Astrocyte (in vitro differentiated cells and primary cell): Measurements from ENCODE around the gene RUNX1. TPM values are rescaled to one million over a fixed set of nuclear protein-coding genes. Genes with fewer than 3 reads are reported as not detected.
A peak's percentile ranks its signal among the peaks of the same experiment; 100 is the strongest.

Experiments
- DNase-seq: peaks from one replicate; pipeline ENCODE4 v3.0.0-alpha.2; 2010; ENCODE audit warnings: low read depth
- FAIRE-seq: peaks from 2 replicates; lab custom pipeline; 2011; peaks lifted over from hg19 to GRCh38; lab: Jason Lieb, UNC
- H2AFZ ChIP-seq: 2 replicates; pipeline ENCODE4 v1.6.0; 2012; ENCODE audit warnings: low read depth, low read length, inconsistent platforms
- H3K27ac ChIP-seq: 2 replicates; pipeline ENCODE4 v1.5.1; 2011; ENCODE audit warnings: low read depth, low read length, inconsistent platforms
- H3K27me3 ChIP-seq: 2 replicates; pipeline ENCODE4 v1.6.0; 2011; ENCODE audit warnings: low read length, inconsistent platforms; ENCODE audit not compliant: insufficient read depth
- H3K36me3 ChIP-seq: 2 replicates; pipeline ENCODE4 v1.5.1; 2011; ENCODE audit warnings: low read length, inconsistent platforms; ENCODE audit not compliant: insufficient read depth
- H3K4me1 ChIP-seq: 2 replicates; pipeline ENCODE4 v1.5.1; 2011; ENCODE audit warnings: low read length, inconsistent platforms; ENCODE audit not compliant: insufficient read depth
- H3K4me2 ChIP-seq: 2 replicates; pipeline ENCODE4 v1.6.0; 2012; ENCODE audit warnings: low read length, inconsistent platforms
- H3K4me3 ChIP-seq: 2 replicates; pipeline ENCODE4 v1.5.1; 2011; ENCODE audit warnings: low read depth, mild to moderate bottlenecking, low read length, inconsistent platforms; ENCODE audit not compliant: insufficient read depth
- H3K79me2 ChIP-seq: 2 replicates; pipeline ENCODE4 v1.6.0; 2012; ENCODE audit warnings: mild to moderate bottlenecking, low read length, inconsistent platforms; ENCODE audit not compliant: insufficient read depth
- H3K9ac ChIP-seq: 2 replicates; pipeline ENCODE4 v1.6.0; 2012; ENCODE audit warnings: mild to moderate bottlenecking, low read length, inconsistent platforms
- H3K9me3 ChIP-seq: 2 replicates; pipeline ENCODE4 v1.5.1; 2012; ENCODE audit warnings: low read depth, mild to moderate bottlenecking, low read length, inconsistent platforms; ENCODE audit not compliant: insufficient read depth
- H4K20me1 ChIP-seq: 2 replicates; pipeline ENCODE4 v1.6.0; 2012; ENCODE audit warnings: low read length, inconsistent platforms; ENCODE audit not compliant: insufficient read depth
- H3K27ac Mint-ChIP-seq: one replicate; pipeline ENCODE4 v1.8.0; 2021; ENCODE audit warnings: mild to moderate bottlenecking, mixed read lengths; ENCODE audit not compliant: unreplicated experiment
- H3K27me3 Mint-ChIP-seq: one replicate; pipeline ENCODE4 v1.8.0; 2021; ENCODE audit warnings: low read depth, mixed read lengths; ENCODE audit not compliant: unreplicated experiment
- H3K36me3 Mint-ChIP-seq: one replicate; pipeline ENCODE4 v1.8.0; 2021; ENCODE audit warnings: low read depth, mixed read lengths; ENCODE audit not compliant: unreplicated experiment
- H3K4me1 Mint-ChIP-seq: one replicate; pipeline ENCODE4 v1.8.0; 2021; ENCODE audit warnings: low read depth, mixed read lengths; ENCODE audit not compliant: unreplicated experiment
- H3K4me3 Mint-ChIP-seq: one replicate; pipeline ENCODE4 v1.8.0; 2021; ENCODE audit warnings: mild to moderate bottlenecking, moderate library complexity, mixed read lengths; ENCODE audit not compliant: unreplicated experiment
- H3K9me3 Mint-ChIP-seq: one replicate; pipeline ENCODE4 v1.8.0; 2021; ENCODE audit warnings: mild to moderate bottlenecking, mixed read lengths; ENCODE audit not compliant: unreplicated experiment
- EZH2 ChIP-seq: IDR thresholded peaks from 2 replicates; pipeline ENCODE4 v1.6.1; 2012; ENCODE audit warnings: mild to moderate bottlenecking, low read length, inconsistent platforms; ENCODE audit not compliant: insufficient read depth
- total RNA-seq: library from RNA; stranded (reverse); gene quantifications from 2 replicates; pipeline ENCODE4 v1.2.1, GENCODE V29; 2021
- TF ChIP-seq, protein P1 (sequence below): IDR thresholded peaks from 2 replicates; pipeline ENCODE4 v1.5.1; 2011; ENCODE audit warnings: low read depth, mild to moderate bottlenecking, inconsistent platforms, low read length, moderate library complexity; ENCODE audit not compliant: insufficient read depth

RUNX1 gene
- total RNA-seq, 1 donor from 2014 or later = 84.6 TPM

DNA sequence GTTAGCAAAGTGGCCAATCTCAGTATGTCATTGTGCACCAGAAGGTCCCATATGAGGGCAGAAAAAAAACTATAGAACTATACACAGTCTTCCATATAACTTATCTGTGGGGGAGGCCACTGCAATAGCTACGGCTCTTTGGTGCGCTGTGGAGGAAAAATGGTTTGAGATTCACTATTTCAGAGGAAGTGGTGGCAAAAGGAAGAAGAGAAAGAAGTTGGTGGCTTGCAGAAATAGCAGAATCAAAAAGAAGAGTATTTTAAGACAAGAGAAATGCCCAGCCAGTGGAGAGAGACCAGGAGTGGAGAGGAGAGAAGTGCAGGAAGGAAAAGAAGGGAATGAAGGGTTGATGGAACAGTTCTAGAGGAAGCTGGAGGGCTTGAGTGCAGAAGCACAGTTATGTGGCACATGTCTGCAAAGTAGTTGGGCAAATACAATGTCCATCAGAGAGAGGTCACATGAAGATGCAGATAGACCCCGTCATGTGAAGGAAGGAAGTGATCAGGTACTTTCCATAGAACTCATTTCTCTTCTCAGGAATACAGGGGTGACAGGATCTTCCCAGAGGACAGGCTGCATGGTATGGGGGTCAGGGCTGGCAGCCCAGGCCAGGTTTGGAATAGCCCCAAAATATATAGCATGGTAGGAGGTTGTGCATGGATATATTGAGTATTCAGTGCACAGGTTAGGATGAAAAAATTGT lies 64.6 kb downstream of the RUNX1 start:
- no peaks in the 10 kb centered on the region for H3K9me3 ChIP-seq
- H3K4me3 ChIP-seq = no peak overlapping the region
- Mint-ChIP-seq H3K4me3 (no peak overlapping the region), H3K27ac (peak overlapping the region; percentile 95), H3K27me3 (no peaks in the 10 kb centered on the region), H3K36me3 (peaks cover 6% of the 10 kb centered on the region), H3K9me3 (no peaks in the 10 kb centered on the region), H3K4me1 (peaks cover 75% of the 10 kb centered on the region)
- no peak overlapping the region for H2AFZ ChIP-seq
- no peaks in the 10 kb centered on the region for H3K36me3 ChIP-seq
- FAIRE-seq (no peak), DNase-seq (no peak)
- peak overlapping the region; percentile 77 for H3K4me2 ChIP-seq
- no peak for TF ChIP-seq EZH2
- TF ChIP-seq, protein P1, sequence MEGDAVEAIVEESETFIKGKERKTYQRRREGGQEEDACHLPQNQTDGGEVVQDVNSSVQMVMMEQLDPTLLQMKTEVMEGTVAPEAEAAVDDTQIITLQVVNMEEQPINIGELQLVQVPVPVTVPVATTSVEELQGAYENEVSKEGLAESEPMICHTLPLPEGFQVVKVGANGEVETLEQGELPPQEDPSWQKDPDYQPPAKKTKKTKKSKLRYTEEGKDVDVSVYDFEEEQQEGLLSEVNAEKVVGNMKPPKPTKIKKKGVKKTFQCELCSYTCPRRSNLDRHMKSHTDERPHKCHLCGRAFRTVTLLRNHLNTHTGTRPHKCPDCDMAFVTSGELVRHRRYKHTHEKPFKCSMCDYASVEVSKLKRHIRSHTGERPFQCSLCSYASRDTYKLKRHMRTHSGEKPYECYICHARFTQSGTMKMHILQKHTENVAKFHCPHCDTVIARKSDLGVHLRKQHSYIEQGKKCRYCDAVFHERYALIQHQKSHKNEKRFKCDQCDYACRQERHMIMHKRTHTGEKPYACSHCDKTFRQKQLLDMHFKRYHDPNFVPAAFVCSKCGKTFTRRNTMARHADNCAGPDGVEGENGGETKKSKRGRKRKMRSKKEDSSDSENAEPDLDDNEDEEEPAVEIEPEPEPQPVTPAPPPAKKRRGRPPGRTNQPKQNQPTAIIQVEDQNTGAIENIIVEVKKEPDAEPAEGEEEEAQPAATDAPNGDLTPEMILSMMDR = no peak
- H3K27ac ChIP-seq = peak overlapping the region; percentile 91
- no peaks in the 10 kb centered on the region for H3K79me2 ChIP-seq
- H3K4me1 ChIP-seq = peaks cover 47% of the 10 kb centered on the region
- H3K9ac ChIP-seq = no peak overlapping the region
- H3K27me3 ChIP-seq = no peaks in the 10 kb centered on the region
- no peaks in the 10 kb centered on the region for H4K20me1 ChIP-seq

DNA sequence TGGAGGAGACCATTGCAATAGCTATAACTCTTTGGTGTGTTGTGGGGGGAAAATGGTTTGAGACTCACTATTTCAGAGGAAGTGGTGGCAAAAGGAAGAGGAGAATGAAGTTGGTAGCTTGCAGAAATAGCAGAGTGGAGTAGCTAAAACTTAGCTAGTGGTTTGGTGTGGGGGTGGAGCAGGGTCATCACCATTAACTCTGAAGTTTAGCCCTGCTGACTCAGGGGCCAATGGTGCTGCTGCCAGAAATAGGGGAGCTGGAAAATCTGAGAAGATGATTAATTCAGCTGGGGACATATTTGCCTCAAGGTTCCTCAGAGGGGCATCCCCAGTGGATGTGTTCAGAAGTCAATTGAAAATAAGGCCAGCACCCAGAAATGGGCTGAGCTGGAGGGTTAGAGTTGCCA lies 65.4 kb downstream of the RUNX1 start:
- peaks cover 7% of the 10 kb centered on the region for H3K36me3 Mint-ChIP-seq
- H2AFZ ChIP-seq = no peak overlapping the region
- DNase-seq (peak; percentile 81), FAIRE-seq (no peak)
- H3K4me1 ChIP-seq = peaks cover 43% of the 10 kb centered on the region
- H3K4me2 ChIP-seq = peak overlapping the region; percentile 77
- H3K36me3 ChIP-seq = no peaks in the 10 kb centered on the region
- H4K20me1 ChIP-seq = no peaks in the 10 kb centered on the region
- H3K27ac Mint-ChIP-seq = peak overlapping the region; percentile 95
- H3K4me3 Mint-ChIP-seq = peak overlapping the region; percentile 28
- no peaks in the 10 kb centered on the region for H3K9me3 Mint-ChIP-seq
- no peaks in the 10 kb centered on the region for H3K79me2 ChIP-seq
- peaks cover 69% of the 10 kb centered on the region for H3K4me1 Mint-ChIP-seq
- no peaks in the 10 kb centered on the region for H3K9me3 ChIP-seq
- no peaks in the 10 kb centered on the region for H3K27me3 Mint-ChIP-seq
- H3K27ac ChIP-seq = peak overlapping the region; percentile 91
- TF ChIP-seq EZH2 = no peak
- TF ChIP-seq, protein P1 = no peak
- H3K27me3 ChIP-seq = no peaks in the 10 kb centered on the region
- peak overlapping the region; percentile 21 for H3K4me3 ChIP-seq
- peak overlapping the region; percentile 63 for H3K9ac ChIP-seq

DNA sequence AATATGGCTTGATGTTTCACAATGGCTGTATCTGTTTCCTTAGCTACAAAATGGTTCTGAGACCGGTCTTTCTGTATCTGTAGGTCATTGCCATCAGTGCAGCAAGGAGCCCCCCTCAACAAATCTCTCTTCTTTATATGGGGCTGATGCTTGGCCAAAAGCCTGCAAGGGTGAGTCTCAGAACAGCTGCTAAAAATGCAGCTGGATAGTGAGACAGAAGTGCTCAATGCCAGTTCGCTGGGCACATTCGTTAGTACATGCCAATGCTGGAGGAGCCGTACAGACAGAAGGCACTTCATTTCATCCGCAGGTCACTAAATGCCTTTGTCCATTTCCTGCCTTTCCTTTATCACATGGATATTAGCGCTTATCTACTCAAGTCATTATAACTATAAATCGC lies 67.3 kb downstream of the RUNX1 start:
- Mint-ChIP-seq H3K27ac (peak overlapping the region; percentile 75), H3K4me1 (peaks cover 53% of the 10 kb centered on the region), H3K4me3 (no peak overlapping the region), H3K36me3 (peaks cover 7% of the 10 kb centered on the region), H3K9me3 (no peaks in the 10 kb centered on the region), H3K27me3 (no peaks in the 10 kb centered on the region)
- H3K4me1 ChIP-seq = peaks cover 28% of the 10 kb centered on the region
- no peaks in the 10 kb centered on the region for H3K9me3 ChIP-seq
- no peaks in the 10 kb centered on the region for H3K79me2 ChIP-seq
- no peak overlapping the region for H2AFZ ChIP-seq
- no peaks in the 10 kb centered on the region for H3K36me3 ChIP-seq
- no peak overlapping the region for H3K4me3 ChIP-seq
- no peak overlapping the region for H3K27ac ChIP-seq
- FAIRE-seq (no peak), DNase-seq (no peak)
- no peak overlapping the region for H3K9ac ChIP-seq
- TF ChIP-seq EZH2 = no peak
- TF ChIP-seq, protein P1 = no peak
- no peak overlapping the region for H3K4me2 ChIP-seq
- H4K20me1 ChIP-seq = no peaks in the 10 kb centered on the region
- H3K27me3 ChIP-seq = no peaks in the 10 kb centered on the region
